ENCODE data around the gene GNL1. TPM values are rescaled to one million over a fixed set of nuclear protein-coding genes. Genes with fewer than 3 reads are reported as not detected.
"Not testable (repeated sequence)": the region's sequence is repeated elsewhere in the genome, so short reads cannot be mapped to it uniquely, and the experiment has no call there.

Gene GNL1
- total and polyA plus RNA-seq, 3 experiments from 2014 or later, result 49.8 to 102 (median 100) TPM

- Histone ChIP-seq H3K4me1 (ENCODE audit: insufficient read depth, low read length) (peaks cover 65% of the 10 kb centered on the region), H3K27me3 (ENCODE audit: insufficient read depth, low read length, poor library complexity, severe bottlenecking) (no peaks in the 10 kb centered on the region), H3K4me3 (ENCODE audit: low read length) (no peak overlapping the region), H3K36me3 (ENCODE audit: insufficient read depth, low read length) (peaks cover 33% of the 10 kb centered on the region), H3K27ac (ENCODE audit: low read depth, low read length) (peak overlapping the region; percentile 44), H3K9me3 (ENCODE audit: low read length) (no peaks in the 10 kb centered on the region)
- Mint-ChIP-seq H3K9me3 (peaks cover 0 to 2% (median 0%) of the 10 kb centered on the region in 5 donors), H3K27me3 (no peaks in the 10 kb centered on the region), H3K27ac (peak overlapping the region in 6 of 8 donors; percentile 0 to 93 (median 71)), H3K4me1 (peaks cover 69 to 86% (median 71%) of the 10 kb centered on the region in 3 donors), H3K4me3 (peak overlapping the region in 1 of 7 donors; percentile 22), H3K36me3 (peaks cover 19 to 33% (median 27%) of the 10 kb centered on the region in 3 donors)
- ChIA-PET CTCF (interaction anchor here (0.9 to 7.3 kb wide), 8 partner anchors 12 to 101 kb away, joined by 3 to 73 read pairs (median 4); no protein-coding TSS in a partner anchor), POLR2A (interaction anchor here (1.1 to 8.2 kb wide), 6 partner anchors 9 to 46 kb away, joined by 3 to 94 read pairs (median 4); no protein-coding TSS in a partner anchor)
- no peak for DNase-seq
Observed at GRCh38 chr6:30495993-30496392, 60.3 kb downstream of the GNL1 start.

DNA sequence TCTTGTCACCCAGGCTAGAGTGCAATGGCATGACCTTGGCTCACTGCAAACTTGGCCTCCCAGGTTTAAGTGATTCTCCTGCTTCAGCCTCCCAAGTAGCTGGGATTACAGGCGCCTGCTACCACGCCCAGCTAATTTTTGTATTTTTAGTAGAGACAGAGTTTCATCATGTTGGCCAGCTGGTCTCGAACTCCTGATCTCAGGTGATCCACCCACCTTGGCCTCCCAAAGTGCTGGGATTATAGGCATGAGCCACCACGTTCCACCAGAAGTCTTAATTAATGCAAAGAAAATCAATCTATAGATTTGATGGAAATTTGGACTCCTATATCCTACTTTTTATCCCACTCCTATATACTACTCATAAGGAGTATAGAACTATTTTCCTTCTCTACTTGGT lies 61.2 kb downstream of the GNL1 start:
- H3K36me3 Mint-ChIP-seq, result peaks cover 28 to 43% (median 35%) of the 10 kb centered on the region in 3 donors

DNA sequence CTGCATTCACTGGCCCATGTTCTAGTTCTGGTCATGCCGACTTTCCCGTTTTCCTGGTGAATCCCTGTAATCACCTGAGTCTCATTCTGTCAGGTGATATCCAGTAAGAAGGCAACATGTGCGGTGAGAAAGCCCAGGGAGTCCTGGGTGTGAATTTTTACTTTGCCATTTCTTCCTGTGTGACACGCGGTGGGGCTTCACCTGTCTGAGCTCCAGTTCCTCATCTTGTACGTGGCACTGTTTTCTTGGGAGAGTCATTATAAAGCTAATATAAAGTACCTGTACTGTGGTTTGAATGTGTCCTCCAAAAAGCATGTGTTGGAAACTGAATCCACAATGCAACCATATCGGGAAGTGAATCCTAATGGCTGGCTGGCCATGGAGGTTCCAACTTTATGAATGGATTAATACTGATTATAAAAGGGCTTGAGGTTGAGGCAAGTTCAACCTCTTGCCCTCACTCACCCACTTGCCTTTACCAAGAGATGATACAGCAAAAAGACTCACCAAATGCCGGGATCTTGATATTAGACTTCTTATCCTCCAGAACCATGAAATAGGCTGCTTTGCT lies 61.9 kb downstream of the GNL1 start:
- CTCF ChIA-PET, result interaction anchor here (0.6 to 7.3 kb wide), 14 partner anchors 10 to 236 kb away, joined by 3 to 73 read pairs (median 4); no protein-coding TSS in a partner anchor
- Histone ChIP-seq H3K27ac (ENCODE audit: low read depth, low read length) (no peak overlapping the region), H3K9me3 (ENCODE audit: low read length) (no peaks in the 10 kb centered on the region), H3K27me3 (ENCODE audit: insufficient read depth, low read length, poor library complexity, severe bottlenecking) (no peaks in the 10 kb centered on the region), H3K4me1 (ENCODE audit: insufficient read depth, low read length) (peaks cover 61% of the 10 kb centered on the region), H3K4me3 (ENCODE audit: low read length) (peak overlapping the region; percentile 44), H3K36me3 (ENCODE audit: insufficient read depth, low read length) (peaks cover 49% of the 10 kb centered on the region)
- Mint-ChIP-seq H3K36me3 (peaks cover 29 to 49% (median 36%) of the 10 kb centered on the region in 3 donors), H3K4me3 (peak overlapping the region; percentile 93 to 100 (median 99)), H3K27ac (peak overlapping the region; percentile 22 to 96 (median 85)), H3K4me1 (peaks cover 58 to 78% (median 60%) of the 10 kb centered on the region in 3 donors), H3K9me3 (peaks cover 0 to under 1% (median 0%) of the 10 kb centered on the region in 5 donors), H3K27me3 (peaks cover 0 to 4% of the 10 kb centered on the region in 2 donors)
- POLR2A ChIA-PET, result interaction anchor here (0.5 to 8.2 kb wide), 12 partner anchors 10 to 603 kb away, joined by 3 to 94 read pairs (median 6); partner anchors contain the start of genes MRPS18B and PRR3
- DNase-seq, result peak in 2 of 5 donors; percentile 35 to 45

More for the DNA sequence above, 61.2 kb downstream of the GNL1 start:
- peak overlapping the region; percentile 34 to 96 (median 85) for H3K27ac Mint-ChIP-seq
- H3K36me3 ChIP-seq (ENCODE audit: insufficient read depth, low read length), result peaks cover 43% of the 10 kb centered on the region
- peaks cover 63% of the 10 kb centered on the region for H3K4me1 ChIP-seq (ENCODE audit: insufficient read depth, low read length)
- H3K27ac ChIP-seq (ENCODE audit: low read depth, low read length); DNase-seq; H3K9me3 Mint-ChIP-seq; H3K27me3 Mint-ChIP-seq; H3K4me3 ChIP-seq (ENCODE audit: low read length); H3K27me3 ChIP-seq (ENCODE audit: insufficient read depth, low read length, poor library complexity, severe bottlenecking); H3K9me3 ChIP-seq (ENCODE audit: low read length): not testable (repeated sequence)
- ChIA-PET POLR2A (interaction anchor here (0.6 to 8.2 kb wide), 7 partner anchors 9 to 47 kb away, joined by 3 to 94 read pairs (median 5); no protein-coding TSS in a partner anchor), CTCF (interaction anchor here (1.3 to 7.3 kb wide), 2 partner anchors 36 to 40 kb away, joined by 4 to 73 read pairs; no protein-coding TSS in a partner anchor)
- H3K4me3 Mint-ChIP-seq, result peak overlapping the region; percentile 8 to 100 (median 82)
- H3K4me1 Mint-ChIP-seq, result peaks cover 62 to 83% (median 62%) of the 10 kb centered on the region in 3 donors

DNA sequence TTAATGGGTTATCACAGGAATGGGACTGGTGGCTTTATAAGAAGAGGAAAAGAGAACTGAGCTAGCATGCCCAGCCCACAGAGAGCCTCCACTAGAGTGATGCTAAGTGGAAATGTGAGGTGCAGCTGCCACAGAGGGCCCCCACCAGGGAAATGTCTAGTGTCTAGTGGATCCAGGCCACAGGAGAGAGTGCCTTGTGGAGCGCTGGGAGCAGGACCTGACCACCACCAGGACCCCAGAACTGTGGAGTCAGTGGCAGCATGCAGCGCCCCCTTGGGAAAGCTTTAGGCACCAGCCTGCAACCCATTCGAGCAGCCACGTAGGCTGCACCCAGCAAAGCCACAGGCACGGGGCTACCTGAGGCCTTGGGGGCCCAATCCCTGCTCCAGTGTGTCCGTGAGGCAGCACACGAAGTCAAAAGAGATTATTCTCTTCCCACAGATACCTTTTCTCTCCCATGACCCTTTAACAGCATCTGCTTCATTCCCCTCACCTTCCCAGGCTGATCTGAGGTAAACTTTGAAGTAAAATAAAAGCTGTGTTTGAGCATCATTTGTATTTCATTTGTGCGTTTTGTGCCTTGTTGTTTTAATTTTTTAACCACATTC lies 62.5 kb downstream of the GNL1 start:
- CTCF ChIA-PET, result interaction anchor here (0.8 to 7.3 kb wide), 18 partner anchors 8 to 237 kb away, joined by 3 to 73 read pairs (median 4); partner anchors contain the start of gene ABCF1

GRCh38 chr6:30491991-30492952 lies 64.0 kb downstream of the GNL1 start:
- H3K27me3 Mint-ChIP-seq, result peaks cover 0 to 5% of the 10 kb centered on the region in 2 donors
- H3K27ac ChIP-seq (ENCODE audit: low read depth, low read length), result peak overlapping the region; percentile 18
- peaks cover 29 to 51% (median 39%) of the 10 kb centered on the region in 3 donors for H3K36me3 Mint-ChIP-seq
- H3K4me1 Mint-ChIP-seq, result peaks cover 66 to 84% (median 68%) of the 10 kb centered on the region in 3 donors
- peak overlapping the region; percentile 99 for H3K4me3 ChIP-seq (ENCODE audit: low read length)
- peak overlapping the region; percentile 93 to 100 (median 99) for H3K4me3 Mint-ChIP-seq
- peak overlapping the region; percentile 78 to 99 (median 98) for H3K27ac Mint-ChIP-seq
- ChIA-PET CTCF (interaction anchor here (0.8 to 7.3 kb wide), 12 partner anchors 8 to 238 kb away, joined by 3 to 73 read pairs (median 8); partner anchors contain the start of gene ABCF1), POLR2A (interaction anchor here (0.6 to 8.2 kb wide), 17 partner anchors 9 to 193 kb away, joined by 3 to 94 read pairs (median 5); partner anchors contain the start of genes ABCF1, MRPS18B and PPP1R10)
- no peaks in the 10 kb centered on the region for H3K27me3 ChIP-seq (ENCODE audit: insufficient read depth, low read length, poor library complexity, severe bottlenecking)
- H3K9me3 ChIP-seq (ENCODE audit: low read length), result no peaks in the 10 kb centered on the region
- H3K4me1 ChIP-seq (ENCODE audit: insufficient read depth, low read length), result peaks cover 63% of the 10 kb centered on the region
- H3K36me3 ChIP-seq (ENCODE audit: insufficient read depth, low read length), result peaks cover 49% of the 10 kb centered on the region
- H3K9me3 Mint-ChIP-seq, result peaks cover 0 to 2% (median 0%) of the 10 kb centered on the region in 5 donors
- DNase-seq, result peak in 2 of 5 donors; percentile 21 to 38

More for the DNA sequence above, 62.5 kb downstream of the GNL1 start:
- H3K4me3 Mint-ChIP-seq, result peak overlapping the region; percentile 93 to 100 (median 99)
- Histone ChIP-seq H3K4me1 (ENCODE audit: insufficient read depth, low read length) (peaks cover 61% of the 10 kb centered on the region), H3K9me3 (ENCODE audit: low read length) (no peaks in the 10 kb centered on the region), H3K27ac (ENCODE audit: low read depth, low read length) (no peak overlapping the region), H3K27me3 (ENCODE audit: insufficient read depth, low read length, poor library complexity, severe bottlenecking) (no peaks in the 10 kb centered on the region), H3K36me3 (ENCODE audit: insufficient read depth, low read length) (peaks cover 49% of the 10 kb centered on the region), H3K4me3 (ENCODE audit: low read length) (peak overlapping the region; percentile 44)
- POLR2A ChIA-PET, result interaction anchor here (0.5 to 8.2 kb wide), 15 partner anchors 11 to 603 kb away, joined by 3 to 94 read pairs (median 4); partner anchors contain the start of genes MDC1, MRPS18B and PRR3
- DNase-seq, result peak in 4 of 5 donors; percentile 29 to 62 (median 48)
- peaks cover 29 to 51% (median 39%) of the 10 kb centered on the region in 3 donors for H3K36me3 Mint-ChIP-seq
- peaks cover 0 to 5% of the 10 kb centered on the region in 2 donors for H3K27me3 Mint-ChIP-seq
- peaks cover 0 to 2% (median 0%) of the 10 kb centered on the region in 5 donors for H3K9me3 Mint-ChIP-seq
- peak overlapping the region; percentile 66 to 96 (median 89) for H3K27ac Mint-ChIP-seq
- H3K4me1 Mint-ChIP-seq, result peaks cover 63 to 83% (median 65%) of the 10 kb centered on the region in 3 donors
